ENCODE data around the gene GPR21.

DNA sequence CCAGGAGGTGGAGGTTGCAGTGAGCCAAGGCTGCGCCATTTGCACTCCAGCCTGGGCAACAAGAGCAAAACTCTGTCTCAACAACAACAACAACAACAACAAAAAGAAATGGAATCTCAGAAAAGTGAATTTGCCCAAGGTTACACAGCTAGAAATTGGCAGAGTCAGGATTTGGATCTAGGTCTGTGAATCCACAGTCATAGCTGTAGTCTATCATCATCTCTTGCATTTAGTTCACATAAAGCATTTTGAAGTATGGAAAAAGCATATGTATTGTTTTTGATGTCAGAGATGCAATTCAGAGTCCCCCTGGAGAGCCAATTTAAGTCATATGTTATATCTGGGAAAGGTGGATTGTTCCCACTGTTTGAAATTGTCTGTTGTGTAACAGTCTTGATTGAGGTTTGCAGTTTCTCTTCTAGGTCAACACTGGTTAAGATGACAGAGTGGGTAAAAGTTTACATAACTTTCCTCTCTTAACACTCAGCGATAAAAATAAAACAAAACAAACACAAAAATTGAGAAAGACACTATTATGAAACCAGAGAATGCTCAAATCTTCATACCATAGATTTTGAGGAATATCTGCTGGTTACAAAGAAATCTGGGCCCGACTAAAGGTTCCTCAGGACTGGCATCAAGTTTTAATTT is 21.5 kb upstream of the GPR21 start:
- TF ChIP-seq, protein P1, sequence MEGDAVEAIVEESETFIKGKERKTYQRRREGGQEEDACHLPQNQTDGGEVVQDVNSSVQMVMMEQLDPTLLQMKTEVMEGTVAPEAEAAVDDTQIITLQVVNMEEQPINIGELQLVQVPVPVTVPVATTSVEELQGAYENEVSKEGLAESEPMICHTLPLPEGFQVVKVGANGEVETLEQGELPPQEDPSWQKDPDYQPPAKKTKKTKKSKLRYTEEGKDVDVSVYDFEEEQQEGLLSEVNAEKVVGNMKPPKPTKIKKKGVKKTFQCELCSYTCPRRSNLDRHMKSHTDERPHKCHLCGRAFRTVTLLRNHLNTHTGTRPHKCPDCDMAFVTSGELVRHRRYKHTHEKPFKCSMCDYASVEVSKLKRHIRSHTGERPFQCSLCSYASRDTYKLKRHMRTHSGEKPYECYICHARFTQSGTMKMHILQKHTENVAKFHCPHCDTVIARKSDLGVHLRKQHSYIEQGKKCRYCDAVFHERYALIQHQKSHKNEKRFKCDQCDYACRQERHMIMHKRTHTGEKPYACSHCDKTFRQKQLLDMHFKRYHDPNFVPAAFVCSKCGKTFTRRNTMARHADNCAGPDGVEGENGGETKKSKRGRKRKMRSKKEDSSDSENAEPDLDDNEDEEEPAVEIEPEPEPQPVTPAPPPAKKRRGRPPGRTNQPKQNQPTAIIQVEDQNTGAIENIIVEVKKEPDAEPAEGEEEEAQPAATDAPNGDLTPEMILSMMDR (IDR thresholded peaks at IDR 0.05) = no peak
- no peak for TF ChIP-seq POLR2A (IDR thresholded peaks at IDR 0.05)
- TF ChIP-seq EP300 (IDR thresholded peaks at IDR 0.05) = no peak

Data from suprapubic skin (tissue), 3 donors.